Prostate gland (tissue), 2 donors: ENCODE data around the gene TNRC18.

ENCODE experiments used
- POLR2A ChIP-seq: fragments of 450-650 bp; IDR thresholded peaks from one replicate; pipeline ENCODE4 v1.6.1; 2016; ENCODE audit warnings: antibody characterized with exemption, mild to moderate bottlenecking
- POLR2AphosphoS5 ChIP-seq: sonication (generic); formaldehyde crosslinking; IDR thresholded peaks from one replicate; pipeline ENCODE4 v1.6.1; 2017; ENCODE audit warnings: antibody characterized with exemption
- TF ChIP-seq, protein P1 (sequence below), 4 experiments: fragments of 200-600 bp in 2 of 4; fragments of 450-650 bp in 2 of 4; sonication (generic) in 2 of 4; IDR thresholded peaks; 1 replicate in 3 of 4; 2 replicates in 1 of 4; pipeline ENCODE4 v1.5.1; 2016 to 2019; ENCODE audit warnings: antibody characterized with exemption in 4 of 4, mild to moderate bottlenecking in 2 of 4, moderate library complexity in 2 of 4

GRCh38 chr7:5418285-5418582, 5.4 kb downstream of the TNRC18 start:
- TF ChIP-seq, protein P1, sequence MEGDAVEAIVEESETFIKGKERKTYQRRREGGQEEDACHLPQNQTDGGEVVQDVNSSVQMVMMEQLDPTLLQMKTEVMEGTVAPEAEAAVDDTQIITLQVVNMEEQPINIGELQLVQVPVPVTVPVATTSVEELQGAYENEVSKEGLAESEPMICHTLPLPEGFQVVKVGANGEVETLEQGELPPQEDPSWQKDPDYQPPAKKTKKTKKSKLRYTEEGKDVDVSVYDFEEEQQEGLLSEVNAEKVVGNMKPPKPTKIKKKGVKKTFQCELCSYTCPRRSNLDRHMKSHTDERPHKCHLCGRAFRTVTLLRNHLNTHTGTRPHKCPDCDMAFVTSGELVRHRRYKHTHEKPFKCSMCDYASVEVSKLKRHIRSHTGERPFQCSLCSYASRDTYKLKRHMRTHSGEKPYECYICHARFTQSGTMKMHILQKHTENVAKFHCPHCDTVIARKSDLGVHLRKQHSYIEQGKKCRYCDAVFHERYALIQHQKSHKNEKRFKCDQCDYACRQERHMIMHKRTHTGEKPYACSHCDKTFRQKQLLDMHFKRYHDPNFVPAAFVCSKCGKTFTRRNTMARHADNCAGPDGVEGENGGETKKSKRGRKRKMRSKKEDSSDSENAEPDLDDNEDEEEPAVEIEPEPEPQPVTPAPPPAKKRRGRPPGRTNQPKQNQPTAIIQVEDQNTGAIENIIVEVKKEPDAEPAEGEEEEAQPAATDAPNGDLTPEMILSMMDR (IDR thresholded peaks at IDR 0.05), result no peak
- TF ChIP-seq POLR2AphosphoS5 (no peak), POLR2A (no peak)
